HepG2 (cell line): ENCODE data around the gene PCBD1. TPM values are rescaled to one million over a fixed set of nuclear protein-coding genes. Genes with fewer than 3 reads are reported as not detected.

Source experiments
- ATAC-seq: fragments of 200-7000 bp; cut with Tn5 transposase; 3 replicates; pipeline ENCODE4 v1.9.1; 2020; ENCODE audit warnings: mild to moderate bottlenecking, moderate library complexity
- BruUV-seq: library from RNA; stranded (reverse); fragments of 400-500 nt; replicated peaks from 2 replicates; lab custom pipeline; 2021; lab: Mats Ljungman, UMichigan
- CTCF ChIA-PET: fragments of 300-600 bp; formaldehyde crosslinking; extraction: SDS; loops from one replicate; lab custom pipeline; 2021; ENCODE audit warnings: low total read pairs, inconsistent platforms, low intra/inter-chr PET ratio; lab: Yijun Ruan, JAX
- POLR2A ChIA-PET: fragments of 350-600 bp; sonication (Branson Sonifier 250); formaldehyde crosslinking; loops from one replicate; lab custom pipeline; 2020; ENCODE audit warnings: antibody characterized with exemption, inconsistent platforms; lab: Yijun Ruan, JAX
- DNase-seq: peaks from one replicate; pipeline ENCODE4 v3.0.0-alpha.2; 2015; ENCODE audit warnings: low spot score
- FAIRE-seq: peaks from 3 replicates; lab custom pipeline; 2011; peaks lifted over from hg19 to GRCh38; lab: Jason Lieb, UNC
- H2AFZ ChIP-seq: one replicate; pipeline ENCODE4 v1.6.1; 2011; ENCODE audit warnings: low read length, inconsistent platforms
- H3K27ac ChIP-seq: fragments of 300-600 bp; 3 replicates; pipeline ENCODE4 v1.8.0; 2011; ENCODE audit warnings: mixed run types, mild to moderate bottlenecking, mixed read lengths, low read length, inconsistent platforms; ENCODE audit not compliant: insufficient read depth; ENCODE audit errors: extremely low read length
- H3K27me3 ChIP-seq, 2 experiments: fragments of 200-600 bp in 1 of 2; 2 replicates in 1 of 2; 3 replicates in 1 of 2; pipeline versions ENCODE4 v1.6.0 to v1.8.0; 2011; ENCODE audit warnings: low read length in 2 of 2, mild to moderate bottlenecking in 2 of 2, moderate library complexity in 2 of 2, inconsistent platforms in 1 of 2; ENCODE audit not compliant: insufficient read depth in 2 of 2, control insufficient read depth in 1 of 2
- H3K36me3 ChIP-seq, 2 experiments: fragments of 200-600 bp in 1 of 2; replicated peaks in 1 of 2; 2 replicates in 1 of 2; 3 replicates in 1 of 2; pipeline versions ENCODE4 v1.5.1 to v1.8.0; 2011; ENCODE audit warnings: low read length in 2 of 2, inconsistent platforms in 1 of 2; ENCODE audit not compliant: insufficient read depth in 2 of 2, control insufficient read depth in 1 of 2
- H3K4me1 ChIP-seq: 2 replicates; pipeline ENCODE4 v1.5.1; 2012; ENCODE audit warnings: low read length, inconsistent platforms; ENCODE audit not compliant: insufficient read depth
- H3K4me2 ChIP-seq: 2 replicates; pipeline ENCODE4 v1.6.0; 2011; ENCODE audit warnings: low read depth, low read length, inconsistent platforms
- H3K4me3 ChIP-seq, 3 experiments: fragments of 200-600 bp in 1 of 3; sonication (generic), shearing (Covaris generic) in 1 of 3; replicated peaks in 1 of 3; 2 replicates each; pipeline ENCODE4 v1.5.1; 2011 to 2016; ENCODE audit warnings: low read length in 3 of 3, inconsistent platforms in 2 of 3, low read depth in 2 of 3, mild to moderate bottlenecking in 2 of 3, control low read depth in 1 of 3, mixed read lengths in 1 of 3; ENCODE audit not compliant: insufficient read depth in 1 of 3
- H3K79me2 ChIP-seq: one replicate; pipeline ENCODE4 v1.6.1; 2011; ENCODE audit warnings: low read length, inconsistent platforms; ENCODE audit not compliant: insufficient read depth
- H3K9ac ChIP-seq: 2 replicates; pipeline ENCODE4 v1.6.0; 2011; ENCODE audit warnings: mild to moderate bottlenecking, low read depth, low read length, inconsistent platforms; ENCODE audit not compliant: insufficient read depth
- H3K9me3 ChIP-seq: 2 replicates; pipeline ENCODE4 v1.5.1; 2012; ENCODE audit warnings: mild to moderate bottlenecking, low read length
- H4K20me1 ChIP-seq: 2 replicates; pipeline ENCODE4 v1.6.0; 2011; ENCODE audit warnings: inconsistent platforms, mild to moderate bottlenecking, low read length, moderate library complexity; ENCODE audit not compliant: insufficient read depth
- BORCS8-MEF2B ChIP-seq: sonication (generic); formaldehyde crosslinking; IDR thresholded peaks from 2 replicates; pipeline ENCODE4 v1.8.0; 2022; ENCODE audit warnings: mild to moderate bottlenecking, missing genetic modification reagents
- EP300 ChIP-seq, 3 experiments: sonication (generic) in 1 of 3; formaldehyde crosslinking in 1 of 3; IDR thresholded peaks; 2 replicates each; pipeline versions ENCODE4 v1.5.1 to v1.6.1; 2011 to 2020; ENCODE audit warnings: low read depth in 2 of 3, low read length in 2 of 3, borderline replicate concordance in 1 of 3, improper control_type of control experiment in 1 of 3, mild to moderate bottlenecking in 1 of 3, missing genetic modification reagents in 1 of 3, moderate library complexity in 1 of 3
- ISX ChIP-seq: sonication (generic); formaldehyde crosslinking; conservative IDR thresholded peaks from 2 replicates; pipeline ENCODE4 v1.5.0; 2020; ENCODE audit warnings: missing genetic modification reagents
- MZF1 ChIP-seq: sonication (generic); formaldehyde crosslinking; IDR thresholded peaks from 2 replicates; pipeline ENCODE4 v1.8.1; 2023; ENCODE audit warnings: mild to moderate bottlenecking, missing genetic modification reagents, borderline replicate concordance
- NAIF1 ChIP-seq: sonication (generic); formaldehyde crosslinking; IDR thresholded peaks from 2 replicates; pipeline ENCODE4 v1.5.0; 2020; ENCODE audit warnings: mild to moderate bottlenecking, missing genetic modification reagents, borderline replicate concordance
- PAX8 ChIP-seq: sonication (generic); formaldehyde crosslinking; IDR thresholded peaks from 2 replicates; pipeline ENCODE4 v1.8.0; 2022; ENCODE audit warnings: mild to moderate bottlenecking, missing genetic modification reagents, borderline replicate concordance
- TBX2 ChIP-seq: sonication (generic); formaldehyde crosslinking; IDR thresholded peaks from 2 replicates; pipeline ENCODE4 v1.5.0; 2020; ENCODE audit warnings: missing genetic modification reagents, mild to moderate bottlenecking, borderline replicate concordance
- ZNF251 ChIP-seq: sonication (generic); formaldehyde crosslinking; IDR thresholded peaks from 2 replicates; pipeline ENCODE4 v1.9.0; 2021; ENCODE audit warnings: mild to moderate bottlenecking, missing genetic modification reagents
- ZNF547 ChIP-seq: sonication (generic); formaldehyde crosslinking; IDR thresholded peaks from 2 replicates; pipeline ENCODE4 v1.5.1; 2020; ENCODE audit warnings: mild to moderate bottlenecking, missing genetic modification reagents
- ZNF549 ChIP-seq: sonication (generic); formaldehyde crosslinking; IDR thresholded peaks from 2 replicates; pipeline ENCODE4 v1.5.0; 2020; ENCODE audit warnings: missing genetic modification reagents
- ZNF557 ChIP-seq: sonication (generic); formaldehyde crosslinking; IDR thresholded peaks from 2 replicates; pipeline ENCODE4 v1.4.0; 2020; ENCODE audit warnings: missing genetic modification reagents
- ZNF577 ChIP-seq: sonication (generic); formaldehyde crosslinking; IDR thresholded peaks from 2 replicates; pipeline ENCODE4 v1.4.0; 2020; ENCODE audit warnings: mild to moderate bottlenecking, low read depth, missing genetic modification reagents, borderline replicate concordance
- ZNF619 ChIP-seq: sonication (generic); formaldehyde crosslinking; IDR thresholded peaks from 2 replicates; pipeline ENCODE4 v1.4.0; 2020; ENCODE audit warnings: mild to moderate bottlenecking, missing genetic modification reagents
- ZNF850 ChIP-seq: sonication (generic); formaldehyde crosslinking; conservative IDR thresholded peaks from 2 replicates; pipeline ENCODE4 v1.9.0; 2021; ENCODE audit warnings: mild to moderate bottlenecking, missing genetic modification reagents
- WGBS: methylation state at CpG from one replicate; pipeline ENCODE4 v1.1.6; 2017; ENCODE audit warnings: low lambda C conversion rate; 5-methylcytosine and 5-hydroxymethylcytosine counted together
- in situ Hi-C: cut with HindIII; loops from 2 replicates; pipeline ENCODE4 v1.10.0; 2017; ENCODE audit warnings: low pct_unique_long_range_greater_than_20kb; ENCODE audit not compliant: extremely low pct_ligation_motif_present
- intact Hi-C: fragments of 100-400 bp; cut with micrococcal nuclease; formaldehyde crosslinking; loops from one replicate; pipeline ENCODE4 v1.10.0; 2022; ENCODE audit not compliant: unreplicated experiment
- polyA plus RNA-seq, 8 experiments: library from polyadenylated mRNA; depleted of rRNA in 3 of 8; stranded (reverse) in 7 of 8; unstranded in 1 of 8; fragments of >200 nt; fragmentation: Illumina TruSeq in 4 of 8; extraction: Trizol in 4 of 8; gene quantifications; 2 replicates each; pipeline versions ENCODE4 v1.2.1 to v1.2.3, GENCODE V29; 2011 to 2016; ENCODE audit warnings: low read depth in 4 of 8, missing spikeins in 1 of 8, mixed read lengths in 1 of 8; ENCODE audit not compliant: insufficient read depth in 1 of 8
- total RNA-seq, 5 experiments: library from RNA; depleted of rRNA; stranded (reverse); fragments of >200 nt; fragmentation: Illumina TruSeq; extraction: Trizol; gene quantifications; 2 replicates each; pipeline ENCODE4 v1.2.3, GENCODE V29; 2016; ENCODE audit warnings: low read depth in 1 of 5
- TF ChIP-seq, protein P1 (sequence below), 2 experiments: sonication (generic) in 1 of 2; formaldehyde crosslinking in 1 of 2; IDR thresholded peaks; 2 replicates each; pipeline versions ENCODE4 v1.6.1 to v1.9.0; 2014 to 2022; ENCODE audit warnings: antibody characterized with exemption in 1 of 2, borderline replicate concordance in 1 of 2, inconsistent platforms in 1 of 2, low read depth in 1 of 2, missing genetic modification reagents in 1 of 2
- TF ChIP-seq, protein P2 (sequence below): sonication (generic); formaldehyde crosslinking; IDR thresholded peaks from 2 replicates; pipeline ENCODE4 v1.5.0; 2020; ENCODE audit warnings: missing genetic modification reagents
- TF ChIP-seq, protein P3 (sequence below): sonication (generic); formaldehyde crosslinking; IDR thresholded peaks from 2 replicates; pipeline ENCODE4 v1.4.0; 2020; ENCODE audit warnings: missing genetic modification reagents

PCBD1 gene
- total and polyA plus RNA-seq, 2 of the 13 experiments (the other 11 are each of a cell fraction or from before 2014, with no cell fraction given): 95.3 to 168 TPM

DNA sequence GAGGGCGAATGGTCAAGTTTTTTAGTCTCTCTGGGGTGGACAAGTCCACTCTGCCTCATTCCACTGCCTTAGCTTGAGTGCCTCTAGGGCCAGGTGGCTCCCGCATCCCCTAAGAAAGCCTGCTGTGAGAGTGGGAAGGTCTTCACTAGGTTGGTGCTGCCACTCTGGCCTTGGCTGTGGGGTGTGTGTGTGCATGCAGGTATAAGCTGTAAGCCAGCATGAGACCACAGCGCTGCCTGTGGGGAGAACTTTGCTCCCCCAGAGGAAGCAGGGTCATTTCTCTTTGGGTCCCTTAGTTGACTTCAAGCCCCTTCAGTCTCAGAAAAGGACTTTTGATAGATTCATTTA, 25.5 kb upstream of the PCBD1 start:
- ChIA-PET CTCF (interaction anchor here (0.7 kb wide), 1 partner anchor 10 kb away, joined by 3 read pairs; no protein-coding TSS in a partner anchor), POLR2A (no interaction called here)
- H3K9me3 ChIP-seq: no peaks in the 10 kb centered on the region
- no peak overlapping the region for H2AFZ ChIP-seq
- no peaks in the 10 kb centered on the region for H3K79me2 ChIP-seq
- in situ Hi-C loops (no loop called here), intact Hi-C loops (no loop called here)
- ATAC-seq: no peak
- H4K20me1 ChIP-seq: no peaks in the 10 kb centered on the region
- H3K4me3 ChIP-seq: no peak overlapping the region
- DNase-seq: no peak
- no peak overlapping the region for H3K4me2 ChIP-seq
- H3K27me3 ChIP-seq: peaks cover 4 to 59% of the 10 kb centered on the region in 2 experiments; a peak in 4 of 5 replicates
- H3K9ac ChIP-seq: no peak overlapping the region
- H3K27ac ChIP-seq: no peak overlapping the region
- no TSS peak for BruUV-seq
- H3K36me3 ChIP-seq: no peaks in the 10 kb centered on the region
- 0% methylated on average over 2 of the region's 3 CpGs for WGBS
- no peaks in the 10 kb centered on the region for H3K4me1 ChIP-seq
- no peak for FAIRE-seq
- TF ChIP-seq NAIF1 (CRISPR knock-in tag) (no peak), ISX (CRISPR knock-in tag) (no peak), ZNF549 (CRISPR knock-in tag) (no peak), ZNF619 (CRISPR knock-in tag) (no peak), EP300 (IDR thresholded peaks at IDR 0.05; ENCODE audit: low read depth in 2 of 2, low read length in 2 of 2) (no peak), EP300 (CRISPR knock-in tag; IDR thresholded peaks at IDR 0.05; ENCODE audit: borderline replicate concordance) (no peak), MZF1 (CRISPR knock-in tag) (no peak), PAX8 (no peak), ZNF547 (CRISPR knock-in tag) (no peak), BORCS8-MEF2B (CRISPR knock-in tag) (no peak), ZNF577 (CRISPR knock-in tag) (no peak), ZNF850 (no peak), ZNF557 (no peak), ZNF251 (CRISPR knock-in tag) (no peak), TBX2 (CRISPR knock-in tag) (no peak)
- TF ChIP-seq, protein P1, sequence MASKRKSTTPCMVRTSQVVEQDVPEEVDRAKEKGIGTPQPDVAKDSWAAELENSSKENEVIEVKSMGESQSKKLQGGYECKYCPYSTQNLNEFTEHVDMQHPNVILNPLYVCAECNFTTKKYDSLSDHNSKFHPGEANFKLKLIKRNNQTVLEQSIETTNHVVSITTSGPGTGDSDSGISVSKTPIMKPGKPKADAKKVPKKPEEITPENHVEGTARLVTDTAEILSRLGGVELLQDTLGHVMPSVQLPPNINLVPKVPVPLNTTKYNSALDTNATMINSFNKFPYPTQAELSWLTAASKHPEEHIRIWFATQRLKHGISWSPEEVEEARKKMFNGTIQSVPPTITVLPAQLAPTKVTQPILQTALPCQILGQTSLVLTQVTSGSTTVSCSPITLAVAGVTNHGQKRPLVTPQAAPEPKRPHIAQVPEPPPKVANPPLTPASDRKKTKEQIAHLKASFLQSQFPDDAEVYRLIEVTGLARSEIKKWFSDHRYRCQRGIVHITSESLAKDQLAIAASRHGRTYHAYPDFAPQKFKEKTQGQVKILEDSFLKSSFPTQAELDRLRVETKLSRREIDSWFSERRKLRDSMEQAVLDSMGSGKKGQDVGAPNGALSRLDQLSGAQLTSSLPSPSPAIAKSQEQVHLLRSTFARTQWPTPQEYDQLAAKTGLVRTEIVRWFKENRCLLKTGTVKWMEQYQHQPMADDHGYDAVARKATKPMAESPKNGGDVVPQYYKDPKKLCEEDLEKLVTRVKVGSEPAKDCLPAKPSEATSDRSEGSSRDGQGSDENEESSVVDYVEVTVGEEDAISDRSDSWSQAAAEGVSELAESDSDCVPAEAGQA (IDR thresholded peaks at IDR 0.05; ENCODE audit: low read depth): no peak
- TF ChIP-seq, protein P1 (CRISPR knock-in tag; IDR thresholded peaks at IDR 0.05; ENCODE audit: borderline replicate concordance): no peak
- TF ChIP-seq, protein P2, sequence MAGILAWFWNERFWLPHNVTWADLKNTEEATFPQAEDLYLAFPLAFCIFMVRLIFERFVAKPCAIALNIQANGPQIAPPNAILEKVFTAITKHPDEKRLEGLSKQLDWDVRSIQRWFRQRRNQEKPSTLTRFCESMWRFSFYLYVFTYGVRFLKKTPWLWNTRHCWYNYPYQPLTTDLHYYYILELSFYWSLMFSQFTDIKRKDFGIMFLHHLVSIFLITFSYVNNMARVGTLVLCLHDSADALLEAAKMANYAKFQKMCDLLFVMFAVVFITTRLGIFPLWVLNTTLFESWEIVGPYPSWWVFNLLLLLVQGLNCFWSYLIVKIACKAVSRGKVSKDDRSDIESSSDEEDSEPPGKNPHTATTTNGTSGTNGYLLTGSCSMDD: no peak
- TF ChIP-seq, protein P3, sequence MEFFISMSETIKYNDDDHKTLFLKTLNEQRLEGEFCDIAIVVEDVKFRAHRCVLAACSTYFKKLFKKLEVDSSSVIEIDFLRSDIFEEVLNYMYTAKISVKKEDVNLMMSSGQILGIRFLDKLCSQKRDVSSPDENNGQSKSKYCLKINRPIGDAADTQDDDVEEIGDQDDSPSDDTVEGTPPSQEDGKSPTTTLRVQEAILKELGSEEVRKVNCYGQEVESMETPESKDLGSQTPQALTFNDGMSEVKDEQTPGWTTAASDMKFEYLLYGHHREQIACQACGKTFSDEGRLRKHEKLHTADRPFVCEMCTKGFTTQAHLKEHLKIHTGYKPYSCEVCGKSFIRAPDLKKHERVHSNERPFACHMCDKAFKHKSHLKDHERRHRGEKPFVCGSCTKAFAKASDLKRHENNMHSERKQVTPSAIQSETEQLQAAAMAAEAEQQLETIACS (CRISPR knock-in tag): no peak
